Measurements from ENCODE around the gene GASK1B.

Gene GASK1B

DNA sequence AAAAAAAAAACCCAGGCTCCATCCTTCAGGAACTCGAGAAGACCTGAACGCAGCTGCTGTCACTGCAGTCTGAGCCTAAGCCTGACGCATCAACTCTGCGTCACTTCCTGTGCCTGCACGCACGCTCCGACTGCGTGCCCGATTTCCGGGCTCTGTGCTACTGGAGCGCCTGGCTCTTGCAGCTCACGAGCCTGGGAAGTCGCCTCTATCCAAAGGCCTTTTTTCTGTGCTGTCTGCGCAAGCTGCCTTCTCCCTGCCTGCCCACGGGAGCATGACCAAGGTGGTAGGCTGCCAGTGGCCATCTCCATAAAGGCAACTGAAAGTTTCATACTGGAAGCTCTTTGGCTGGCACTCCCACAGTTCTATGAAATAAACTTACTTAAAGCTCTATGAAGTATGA lies 9.9 kb upstream of the GASK1B start:
- DNase-seq: no peak

DNA sequence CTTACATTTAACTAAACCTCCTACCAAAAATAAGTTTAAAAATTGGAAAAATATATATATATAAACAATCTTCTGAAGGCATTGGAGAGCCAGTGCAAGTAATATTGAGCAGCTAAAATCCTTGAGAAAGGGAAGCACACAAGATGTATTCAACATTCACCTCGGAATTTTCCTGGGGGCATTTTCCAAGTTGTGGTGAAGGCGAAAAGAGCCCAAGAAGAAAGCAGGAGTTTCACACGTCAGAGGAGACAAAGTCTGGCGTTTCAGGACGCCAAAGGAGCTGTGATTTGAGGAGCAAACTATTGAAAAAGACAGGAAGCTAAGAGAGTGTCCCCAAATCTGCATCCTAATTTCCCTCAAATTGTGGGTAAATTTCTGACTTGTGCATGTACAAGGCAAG lies 9.1 kb upstream of the GASK1B start:
- DNase-seq: no peak

DNA sequence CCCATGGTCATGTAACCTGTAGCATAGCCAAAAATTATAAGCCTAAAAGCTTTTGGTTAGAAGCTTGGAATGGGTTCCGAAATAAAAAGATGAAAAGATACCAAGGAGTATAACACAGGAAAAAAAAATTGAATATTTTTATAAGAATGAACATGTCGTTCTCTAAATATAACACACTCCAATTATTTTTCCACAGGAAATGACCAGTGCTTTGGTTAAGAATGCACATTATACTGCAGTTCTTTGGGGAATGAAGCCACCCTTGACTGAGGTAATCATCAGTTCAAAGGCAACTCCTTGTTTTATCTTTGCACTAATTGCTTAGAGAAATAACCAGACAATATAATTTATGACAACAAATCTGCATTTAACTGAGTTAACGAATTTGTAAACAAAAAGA lies 6.6 kb upstream of the GASK1B start:
- no peak for DNase-seq

DNA sequence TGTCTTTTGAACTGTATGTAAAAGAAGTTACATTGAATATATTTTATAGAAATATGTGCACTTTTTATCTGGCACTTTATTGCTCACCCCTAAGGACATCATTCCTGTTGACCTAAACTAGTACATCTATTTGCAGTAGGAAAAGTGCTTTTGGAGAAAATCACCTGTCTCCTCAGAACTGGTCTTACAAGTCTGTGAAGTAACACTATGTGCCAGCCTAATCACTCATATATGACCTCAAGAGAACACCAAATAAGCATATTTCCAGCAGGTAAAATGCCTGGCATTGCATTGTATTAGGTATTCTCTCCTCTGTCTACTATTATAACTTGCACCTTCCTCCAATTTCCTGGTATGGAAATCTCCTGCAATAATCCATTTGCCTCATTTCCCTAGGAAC lies 4.0 kb upstream of the GASK1B start:
- no peak for DNase-seq

DNA sequence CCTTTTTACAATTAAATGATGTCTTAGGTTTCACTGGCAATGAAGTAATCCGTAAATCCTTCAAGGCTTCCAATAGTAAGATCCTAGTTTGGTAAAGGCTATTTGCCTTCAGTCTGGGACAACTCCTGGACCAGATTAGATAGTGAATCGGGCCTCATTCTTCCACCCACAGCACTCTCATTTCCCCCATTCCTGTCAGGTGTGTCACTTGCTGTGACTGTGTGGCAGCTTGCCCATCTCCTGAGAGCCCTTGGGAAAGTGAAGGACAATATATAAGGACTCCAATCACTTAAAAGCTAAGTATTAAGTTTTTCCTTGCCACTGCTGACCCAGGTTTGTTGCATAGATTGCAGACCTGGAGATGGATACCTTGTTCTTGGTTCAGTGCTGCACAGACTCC lies 3.3 kb upstream of the GASK1B start:
- DNase-seq: no peak

DNA sequence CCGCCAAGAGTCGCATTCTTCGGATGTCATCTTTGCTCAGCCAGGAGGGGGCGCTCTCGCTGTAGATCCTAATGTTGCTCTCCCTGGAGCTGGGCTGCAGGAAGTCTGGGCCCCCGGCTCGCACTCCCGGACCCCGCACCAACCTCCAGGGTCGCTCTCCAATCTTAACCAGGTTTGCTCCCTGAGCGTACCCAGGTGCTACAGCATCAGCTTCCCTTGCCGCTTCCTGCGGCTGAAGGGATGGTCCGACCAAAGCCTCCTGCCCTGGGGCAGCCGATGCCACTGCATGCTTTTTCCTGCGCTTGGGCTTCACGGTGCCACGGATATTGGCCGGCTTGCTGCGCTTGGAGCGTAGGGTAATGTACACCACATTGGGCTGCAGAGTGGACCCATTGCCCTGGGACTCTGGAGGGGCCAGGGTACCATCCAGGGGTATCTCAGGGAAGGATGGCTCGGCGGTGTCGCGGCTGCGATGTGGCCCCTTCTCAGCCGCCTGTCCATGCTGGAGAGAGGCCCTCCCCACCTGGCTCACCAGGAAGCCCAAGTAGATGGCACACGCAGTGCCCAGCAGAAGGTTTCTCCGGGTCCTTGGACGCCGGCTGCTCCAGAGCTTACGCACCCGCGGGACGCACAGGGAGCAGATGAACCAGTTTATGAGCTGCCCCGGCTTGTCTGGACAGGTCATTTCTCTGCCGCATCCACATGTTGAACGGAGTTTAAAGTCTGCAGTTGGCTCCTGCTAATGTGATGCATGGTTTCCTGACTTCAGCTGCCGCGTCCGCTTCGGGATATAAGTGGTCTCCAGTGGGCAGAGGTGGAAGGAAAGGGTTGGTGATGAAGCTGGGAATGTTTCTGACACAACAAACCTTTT lies 1.9 kb downstream of the GASK1B start:
- DNase-seq: peak; percentile 83

DNA sequence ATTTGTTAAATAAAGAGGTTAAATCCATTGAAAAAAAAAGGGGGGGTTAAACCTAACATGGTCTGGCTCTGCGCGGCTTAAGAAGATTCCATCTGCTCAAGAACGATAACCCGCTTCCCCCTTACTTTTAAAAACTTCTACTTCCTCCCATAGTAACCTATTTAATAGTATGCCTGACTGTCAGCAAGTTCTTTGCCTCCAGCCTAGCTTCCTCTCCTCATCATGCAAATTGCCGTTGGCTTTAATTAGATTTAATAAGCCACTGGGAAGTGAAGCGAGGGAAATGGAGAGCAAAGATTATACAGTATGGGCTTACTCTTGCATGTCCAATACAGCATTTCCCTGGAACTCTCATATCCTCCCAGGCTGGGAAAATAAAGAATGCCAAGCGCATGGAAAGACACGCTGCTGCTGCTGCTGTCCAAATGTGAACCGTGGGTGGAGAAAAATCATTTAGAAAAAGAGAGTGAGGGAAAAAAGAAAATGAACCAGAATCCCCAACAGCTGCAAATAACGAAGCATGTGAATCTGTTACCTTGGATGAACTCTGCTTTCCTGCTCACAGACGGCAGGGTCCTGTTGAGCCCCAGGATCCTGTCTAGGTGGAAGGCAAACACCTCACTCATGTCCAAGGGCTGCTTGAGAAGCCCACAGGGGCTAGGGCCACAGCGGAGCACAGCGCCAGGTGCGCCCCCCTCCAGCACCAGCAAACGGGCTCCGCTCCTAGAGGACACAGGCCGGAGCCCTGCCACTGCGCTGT lies 2.7 kb downstream of the GASK1B start:
- DNase-seq: peak; percentile 83

DNA sequence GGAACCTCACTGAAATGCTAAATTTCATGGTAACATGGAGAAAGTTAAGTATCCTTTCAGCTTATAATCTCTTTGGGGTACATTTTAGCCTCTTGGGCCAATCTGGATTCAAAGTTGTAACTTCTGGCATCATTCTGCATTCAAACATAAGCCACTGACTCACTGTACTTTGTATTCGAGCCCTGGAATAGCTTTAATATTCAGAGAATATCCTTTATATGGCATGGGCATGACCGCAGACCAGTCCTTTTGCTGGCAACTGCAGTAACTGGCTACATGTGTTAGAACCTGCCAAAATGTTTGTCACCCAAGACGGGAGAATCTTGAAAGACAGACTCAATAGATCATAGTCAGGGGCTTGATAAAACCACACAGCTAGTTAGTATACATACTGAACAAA lies 3.3 kb downstream of the GASK1B start:
- DNase-seq: no peak

DNA sequence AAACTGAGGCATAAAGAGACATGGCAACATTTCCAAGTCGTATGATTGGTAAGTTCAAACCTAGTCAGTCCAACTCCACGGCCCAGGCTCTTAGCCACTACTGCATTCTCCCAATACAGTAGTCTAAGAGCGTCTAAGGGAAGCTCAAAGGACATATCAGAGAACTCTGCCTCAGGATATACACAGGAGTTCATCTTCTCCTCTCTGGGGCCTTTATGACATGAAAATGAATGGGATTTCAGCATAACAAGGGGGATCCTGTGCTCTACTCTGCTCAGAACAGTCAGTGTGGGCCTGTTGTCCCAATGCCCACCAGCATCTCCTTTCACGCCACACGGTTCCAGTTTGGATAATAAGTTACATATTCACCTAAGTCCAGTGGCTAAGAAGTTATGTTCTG lies 4.2 kb downstream of the GASK1B start:
- no peak for DNase-seq

DNA sequence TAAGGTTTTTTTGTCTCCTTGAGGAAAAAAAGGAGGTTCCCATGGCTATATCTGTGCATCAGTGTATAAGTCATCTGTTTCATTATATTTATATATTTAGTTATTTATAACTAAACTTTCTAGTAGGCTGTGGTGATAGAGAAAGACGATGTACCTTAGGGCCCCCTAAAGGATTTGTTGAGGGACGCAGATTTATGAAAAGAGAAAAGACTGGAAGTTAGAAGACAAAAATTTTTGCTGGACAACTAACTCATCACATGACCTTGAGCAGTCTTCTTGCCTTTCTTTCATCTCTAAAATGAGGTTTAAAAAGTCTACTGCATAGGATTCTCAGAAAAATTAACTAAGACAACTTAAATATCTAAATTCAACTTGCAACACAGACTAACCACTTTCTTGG lies 6.1 kb downstream of the GASK1B start:
- DNase-seq: no peak

DNA sequence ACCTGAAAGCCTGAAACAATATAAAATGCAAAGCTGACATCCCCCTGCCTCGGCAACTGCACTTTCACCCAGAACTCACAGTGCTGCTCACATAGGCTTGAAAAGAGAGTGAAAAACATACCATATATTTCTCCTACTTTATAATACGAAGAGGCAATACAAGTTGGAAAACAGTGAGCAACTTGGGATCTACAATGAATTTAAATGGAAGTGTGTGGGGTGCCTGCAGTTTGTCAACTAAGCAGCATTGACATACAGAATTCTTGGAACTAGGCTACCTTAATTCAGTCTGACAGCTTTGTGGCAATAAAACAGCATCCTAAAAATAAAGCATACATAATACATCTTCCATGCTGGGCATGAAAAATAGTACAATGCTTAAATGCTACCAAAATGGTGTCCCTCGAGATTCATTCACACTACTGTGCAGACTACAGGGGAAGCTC lies 8.0 kb downstream of the GASK1B start:
- no peak for DNase-seq

DNA sequence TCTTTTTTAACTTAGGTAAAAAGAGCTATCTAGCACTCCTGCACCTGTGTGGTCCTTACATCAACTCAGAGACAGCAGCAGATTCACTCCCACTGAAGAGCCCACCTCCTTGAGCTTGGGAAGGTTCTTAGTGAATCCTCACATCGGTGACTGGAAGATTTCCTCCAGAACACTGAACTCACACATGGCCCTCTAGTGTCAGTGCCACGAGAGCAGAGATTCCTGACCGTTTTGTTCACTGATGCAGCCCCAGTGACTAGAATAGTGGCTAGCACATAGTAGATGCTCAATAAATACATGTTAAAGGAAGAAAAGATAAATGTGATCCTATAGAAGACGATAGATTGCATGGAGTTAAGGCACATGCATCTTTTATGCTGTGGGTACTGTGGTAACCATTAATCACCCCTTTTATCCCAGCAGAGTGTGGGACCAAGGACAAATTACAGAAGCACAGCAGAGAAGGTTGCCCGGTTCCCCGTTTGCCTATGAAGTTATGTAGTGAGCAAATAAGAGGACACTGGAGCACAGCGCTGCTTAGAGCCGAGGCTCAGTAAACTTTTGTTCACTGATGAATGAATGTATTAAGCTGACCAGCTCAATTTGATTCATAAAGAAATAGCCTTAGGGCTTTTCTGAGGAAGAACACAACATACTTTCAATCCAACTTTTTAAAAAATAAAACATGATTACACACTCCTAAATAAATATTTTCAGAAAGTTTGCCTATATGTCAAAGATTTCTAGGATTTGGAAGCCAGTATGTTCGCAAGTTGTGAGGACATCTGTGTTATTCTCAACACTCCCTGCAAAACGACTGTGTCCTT lies 8.7 kb downstream of the GASK1B start:
- DNase-seq: no peak

DNA sequence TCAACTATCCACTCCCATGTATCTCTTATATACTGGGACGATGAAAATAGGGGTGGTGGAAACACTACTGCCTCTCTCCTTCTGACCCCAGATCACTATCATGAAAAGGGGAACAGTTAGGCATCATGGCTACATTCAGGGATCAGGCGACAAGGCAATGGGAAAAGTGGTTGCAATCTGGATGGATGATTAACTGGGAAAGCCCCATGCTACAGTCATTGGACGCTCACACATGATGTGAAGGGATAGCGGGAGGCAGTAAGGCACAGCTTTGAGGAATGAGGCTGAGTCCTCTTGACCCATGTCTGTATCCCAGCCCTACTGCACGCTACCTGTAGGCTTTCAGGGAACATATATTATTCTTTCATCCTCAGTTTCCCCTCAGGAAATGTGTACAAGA lies 10.2 kb downstream of the GASK1B start:
- DNase-seq: no peak

DNA sequence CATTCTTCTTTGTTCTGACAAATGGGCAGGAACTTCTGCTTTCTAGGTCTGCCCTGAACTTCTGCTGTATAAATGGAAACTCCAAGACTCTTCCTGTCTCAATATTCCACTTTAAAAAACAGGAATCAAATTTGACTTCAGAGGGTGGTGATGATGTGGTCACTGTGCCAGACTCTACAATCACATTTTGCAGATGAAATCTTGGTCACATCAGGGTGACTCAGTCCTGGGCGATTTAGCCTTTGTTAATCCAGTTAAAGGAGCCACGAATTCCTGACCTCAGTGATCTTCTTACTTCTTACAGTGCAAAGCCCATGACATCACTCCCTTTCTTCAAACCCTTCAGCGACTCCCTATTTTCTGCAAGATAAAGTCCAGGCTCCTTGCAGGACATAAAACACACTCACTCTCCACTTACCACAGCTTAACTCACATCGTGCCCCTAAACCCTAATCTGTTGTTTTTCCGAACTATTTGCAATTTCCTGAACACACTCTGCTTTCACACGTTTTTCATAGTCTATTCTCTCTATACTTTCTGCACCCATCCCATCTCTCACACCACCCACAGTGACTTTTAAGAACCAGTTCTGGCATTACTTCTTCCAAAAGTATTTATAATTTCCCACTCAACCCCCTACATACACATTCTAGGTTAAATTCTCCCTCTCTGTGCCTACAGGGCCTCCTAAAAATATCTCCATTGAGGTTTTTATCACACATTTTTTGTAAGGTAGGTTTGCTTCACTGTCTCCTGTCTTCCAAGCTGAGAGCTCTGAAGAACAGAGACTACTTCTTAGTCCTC lies 11.1 kb downstream of the GASK1B start:
- peak; percentile 30 for DNase-seq

DNA sequence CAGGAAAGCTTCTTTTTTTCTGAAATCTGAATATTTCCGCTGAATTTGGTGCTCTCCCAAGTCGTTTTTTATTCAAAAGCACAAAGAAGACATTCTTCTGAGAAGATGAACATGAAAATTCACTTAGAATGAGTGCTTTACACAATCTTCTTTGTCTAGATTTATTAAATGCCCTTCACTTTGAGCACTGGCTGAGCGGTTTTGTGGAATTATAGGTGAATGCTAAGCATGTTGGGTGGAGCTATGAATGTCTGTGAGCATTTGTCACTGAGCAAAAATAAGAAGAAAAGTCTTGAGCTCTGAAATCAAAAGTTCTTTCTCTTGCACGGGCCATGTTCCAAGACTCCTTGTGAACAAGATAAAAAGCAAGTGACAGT lies 13.1 kb downstream of the GASK1B start:
- no peak for DNase-seq

DNA sequence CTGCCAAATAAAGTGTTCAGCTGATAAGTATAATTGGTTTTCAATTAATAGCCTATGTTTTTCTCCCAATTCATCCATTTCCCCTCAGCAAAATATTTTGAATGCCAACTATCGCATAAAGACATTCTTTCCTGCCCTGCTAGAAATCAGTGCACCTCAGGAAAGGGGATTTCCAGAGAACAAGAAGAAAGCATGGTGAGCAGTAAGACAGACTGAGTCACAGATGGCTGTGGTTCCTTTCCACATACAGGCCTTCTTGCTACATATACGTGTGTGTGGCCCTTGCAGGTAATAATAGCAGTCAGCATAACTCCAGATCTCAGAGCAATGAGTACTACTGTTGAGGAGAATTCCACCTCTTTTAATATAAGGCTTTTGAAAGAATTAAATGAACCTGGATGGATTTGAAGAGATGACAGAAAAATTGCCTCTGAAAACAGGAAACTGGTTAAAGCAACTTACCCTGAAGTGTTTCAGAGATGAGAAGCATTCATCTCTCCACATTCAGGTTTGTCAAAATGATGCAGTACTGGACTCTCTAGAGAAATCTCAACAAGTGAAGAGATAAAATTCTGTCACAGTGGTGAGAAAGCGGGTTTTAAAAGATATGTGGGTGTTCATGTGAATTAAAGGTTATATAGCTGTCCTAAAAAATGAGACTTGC lies 13.6 kb downstream of the GASK1B start:
- DNase-seq: no peak

DNA sequence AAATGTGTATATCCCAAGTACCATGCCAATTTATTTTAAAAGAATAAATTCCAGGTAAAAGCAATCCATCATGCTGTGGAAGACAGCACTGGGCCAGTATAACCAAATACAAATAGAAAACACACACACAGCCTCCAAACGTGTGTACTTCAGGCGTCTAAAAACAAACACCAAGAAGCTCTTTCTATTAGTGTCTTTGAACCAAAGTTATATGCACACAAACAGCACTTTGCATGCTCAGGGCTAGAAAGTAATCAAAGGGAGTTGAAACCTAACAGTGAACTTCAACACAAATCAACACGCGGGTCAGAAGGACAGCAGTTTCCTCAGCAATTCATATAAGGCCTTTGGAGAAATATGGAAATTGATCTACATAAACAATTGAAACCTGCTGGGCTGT lies 15.4 kb downstream of the GASK1B start:
- DNase-seq: no peak

DNA sequence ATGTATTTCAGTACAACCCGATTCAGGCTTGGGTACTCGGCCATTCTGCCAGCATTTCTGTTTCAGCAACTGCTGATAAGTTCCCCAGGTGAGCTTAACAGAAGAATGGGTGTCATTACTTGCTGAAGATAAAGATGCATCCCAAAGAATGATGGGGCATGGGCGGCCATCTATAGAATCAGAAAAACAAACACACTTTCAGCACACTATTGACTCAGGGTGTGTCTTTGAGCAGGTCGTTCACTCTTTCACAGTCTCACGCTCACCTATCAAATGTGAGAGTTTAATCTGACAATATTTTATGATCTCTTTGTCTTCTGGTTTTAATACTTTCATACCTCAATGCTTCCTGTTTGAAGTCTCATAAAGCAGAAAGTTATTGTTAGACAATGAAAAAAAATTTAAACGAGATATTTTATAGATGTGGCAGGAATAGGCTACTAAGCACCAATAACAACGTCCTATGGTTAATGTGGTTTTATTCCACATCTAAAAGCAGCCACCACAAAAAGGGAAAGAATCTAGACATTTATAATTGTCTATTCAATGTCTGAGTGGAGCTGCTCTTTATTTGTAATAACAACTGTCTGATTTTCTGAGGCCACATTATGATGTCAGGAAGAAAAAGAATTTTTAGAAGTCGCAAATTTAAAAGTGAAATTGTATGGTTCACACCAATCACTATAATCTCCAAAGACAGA lies 17.0 kb downstream of the GASK1B start:
- DNase-seq: no peak

DNA sequence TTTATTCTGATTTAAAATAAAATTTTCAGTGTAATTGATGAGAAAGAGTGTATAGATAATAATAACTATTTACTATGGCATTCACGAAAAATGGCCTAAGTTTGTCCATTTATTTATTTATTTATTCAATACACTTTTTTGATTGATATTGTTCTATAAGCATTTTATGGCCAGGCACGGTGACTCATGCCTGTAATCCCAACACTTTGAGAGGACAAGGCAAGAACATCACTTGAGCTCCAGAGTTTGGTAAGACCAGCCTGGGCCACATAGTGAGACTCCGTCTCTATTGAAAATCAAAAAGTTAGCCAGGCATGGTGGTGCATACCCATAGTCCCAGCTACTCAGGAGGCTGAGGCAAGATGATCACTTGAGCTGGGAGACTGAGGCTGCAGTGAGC lies 25.7 kb downstream of the GASK1B start:
- DNase-seq: no peak

DNA sequence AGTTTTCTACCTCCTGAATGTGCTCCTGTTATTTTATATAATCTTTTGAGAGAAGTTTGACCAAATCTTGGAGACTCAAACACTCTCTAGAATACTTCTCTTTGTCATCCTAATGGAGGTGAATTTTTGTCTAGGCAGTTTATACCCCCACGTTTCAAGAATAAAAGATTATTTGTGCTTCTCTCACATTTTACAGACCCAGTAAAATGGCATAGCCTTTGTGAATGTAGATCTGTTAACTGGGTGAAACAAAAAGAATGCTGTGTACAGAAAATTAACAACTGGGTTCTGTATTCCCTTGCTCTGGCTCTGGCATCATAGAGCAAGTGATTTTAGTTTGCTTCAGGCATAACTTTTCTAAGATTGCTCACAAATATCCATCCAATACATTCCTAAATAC lies 26.1 kb downstream of the GASK1B start:
- DNase-seq: no peak

DNA sequence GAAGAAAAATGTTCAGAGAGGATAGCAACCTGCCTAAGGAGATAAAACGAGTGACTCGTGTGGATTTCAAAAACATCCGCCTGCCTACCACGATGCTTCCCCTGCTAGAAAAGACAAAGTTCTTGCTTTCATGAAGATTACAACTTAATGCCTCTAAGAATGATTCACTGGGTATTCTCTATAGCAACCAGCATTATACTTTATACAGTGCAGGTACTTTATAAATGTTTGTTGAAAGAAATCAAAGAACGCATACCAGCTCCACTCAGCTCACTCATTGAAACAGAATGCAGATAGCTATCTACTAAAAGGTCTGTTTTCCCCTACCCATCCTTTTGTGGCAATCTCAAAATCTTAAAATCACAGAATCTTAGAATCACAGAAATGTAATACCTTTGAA lies 33.7 kb downstream of the GASK1B start:
- no peak for DNase-seq

Data from hematopoietic multipotent progenitor cell treated with erythropoietin and hydrocortisone succinate and interleukin-3 and kit ligand, for 4 days (in vitro differentiated cells).